Measurements from ENCODE around the gene NRARP. TPM values are rescaled to one million over a fixed set of nuclear protein-coding genes. Genes with fewer than 3 reads are reported as not detected.

The NRARP gene
- total RNA-seq, 1 experiment from 2014 or later = 24.7 TPM

DNA sequence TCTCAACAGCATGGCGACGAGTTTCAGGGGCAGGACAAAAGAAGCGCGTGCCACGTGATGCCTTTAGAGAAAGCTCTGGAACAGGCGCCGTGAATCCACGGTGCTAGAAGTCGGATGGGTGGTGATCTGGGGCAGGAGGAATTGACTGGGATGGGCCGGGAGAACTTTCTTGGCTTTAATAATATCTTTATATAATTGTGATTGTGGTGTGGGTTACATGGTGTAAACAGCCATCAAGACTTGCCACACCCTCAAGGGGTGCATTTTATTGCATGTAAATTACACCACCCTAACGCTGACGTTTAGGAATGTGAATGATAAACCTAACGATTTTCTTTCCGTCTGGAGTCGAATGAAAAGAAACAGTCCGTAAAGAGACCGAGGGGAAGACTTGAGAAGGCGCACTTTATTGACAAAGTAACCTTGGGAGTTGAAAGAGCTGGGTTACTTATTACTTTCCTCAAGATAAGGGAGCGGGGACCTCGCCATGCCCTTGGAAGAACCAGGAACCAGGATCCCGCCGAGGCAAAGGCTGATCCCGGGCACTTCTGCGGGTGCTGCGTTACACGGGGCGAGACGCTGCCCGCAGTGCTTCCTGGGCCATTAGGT is 8.5 kb downstream of the NRARP start:
- H3K4me1 ChIP-seq = peaks cover 23% of the 10 kb centered on the region
- intact Hi-C loops (cut with micrococcal nuclease; ENCODE audit: unreplicated experiment) = loop anchor here (5.0 to 10.0 kb wide), 2 partner anchors 51 to 241 kb away; partner anchors contain the start of gene TUBB4B
- TSS peak; percentile 94 for BruUV-seq (replicated peaks)

DNA sequence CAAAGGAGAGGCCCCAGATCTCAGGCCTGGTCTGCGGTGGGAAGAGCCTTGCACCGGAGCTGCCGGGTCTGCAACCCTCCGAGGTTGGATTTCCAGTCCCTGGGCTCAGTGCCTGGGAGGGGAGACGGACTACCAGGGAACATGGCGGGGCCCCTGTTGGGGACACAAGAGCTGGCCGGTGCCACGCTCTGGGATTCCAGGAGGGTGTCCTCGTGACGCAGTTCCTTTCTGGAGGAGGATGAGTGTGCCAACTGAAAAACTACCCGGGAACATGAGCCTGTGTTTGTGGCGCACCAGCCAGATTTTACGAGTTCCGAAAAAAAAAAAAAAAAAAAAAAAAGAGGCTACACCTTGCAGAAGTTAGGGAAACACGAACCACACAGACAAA is 9.0 kb downstream of the NRARP start:
- Histone ChIP-seq H3K9me3 (no peaks in the 10 kb centered on the region), H3K4me3 (ENCODE audit: low read depth, low read length) (peak overlapping the region; percentile 39), H3K4me1 (peaks cover 23% of the 10 kb centered on the region), H3K27me3 (replicated peaks; ENCODE audit: control insufficient read depth, insufficient read depth, low read length) (no peaks in the 10 kb centered on the region), H3K36me3 (ENCODE audit: control insufficient read depth, insufficient read depth, low read length) (no peaks in the 10 kb centered on the region)
- TF ChIP-seq, protein P1, sequence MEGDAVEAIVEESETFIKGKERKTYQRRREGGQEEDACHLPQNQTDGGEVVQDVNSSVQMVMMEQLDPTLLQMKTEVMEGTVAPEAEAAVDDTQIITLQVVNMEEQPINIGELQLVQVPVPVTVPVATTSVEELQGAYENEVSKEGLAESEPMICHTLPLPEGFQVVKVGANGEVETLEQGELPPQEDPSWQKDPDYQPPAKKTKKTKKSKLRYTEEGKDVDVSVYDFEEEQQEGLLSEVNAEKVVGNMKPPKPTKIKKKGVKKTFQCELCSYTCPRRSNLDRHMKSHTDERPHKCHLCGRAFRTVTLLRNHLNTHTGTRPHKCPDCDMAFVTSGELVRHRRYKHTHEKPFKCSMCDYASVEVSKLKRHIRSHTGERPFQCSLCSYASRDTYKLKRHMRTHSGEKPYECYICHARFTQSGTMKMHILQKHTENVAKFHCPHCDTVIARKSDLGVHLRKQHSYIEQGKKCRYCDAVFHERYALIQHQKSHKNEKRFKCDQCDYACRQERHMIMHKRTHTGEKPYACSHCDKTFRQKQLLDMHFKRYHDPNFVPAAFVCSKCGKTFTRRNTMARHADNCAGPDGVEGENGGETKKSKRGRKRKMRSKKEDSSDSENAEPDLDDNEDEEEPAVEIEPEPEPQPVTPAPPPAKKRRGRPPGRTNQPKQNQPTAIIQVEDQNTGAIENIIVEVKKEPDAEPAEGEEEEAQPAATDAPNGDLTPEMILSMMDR (IDR thresholded peaks at IDR 0.05; ENCODE audit: insufficient read depth in 1 of 2, low read depth in 1 of 2, low read length in 1 of 2, severe bottlenecking in 1 of 2, unreplicated experiment in 1 of 2) = no peak
- intact Hi-C loops (cut with micrococcal nuclease; ENCODE audit: unreplicated experiment) = loop anchor here (5.0 to 10.0 kb wide), 2 partner anchors 51 to 242 kb away; partner anchors contain the start of gene TUBB4B
- BruUV-seq (replicated peaks) = TSS peak; percentile 94
- ChIA-PET POLR2A (interaction anchor here (0.6 to 2.0 kb wide), 10 partner anchors 9 to 259 kb away, joined by 3 to 40 read pairs (median 6); partner anchors contain the start of genes ANAPC2, MRPL41, NRARP and SAPCD2), CTCF (interaction anchor here (0.6 to 2.1 kb wide), 6 partner anchors 9 to 216 kb away, joined by 3 to 18 read pairs (median 8); partner anchors contain the start of genes EXD3, NOXA1 and NRARP)
- Mint-ChIP-seq H3K9me3 (ENCODE audit: unreplicated experiment) (no peaks in the 10 kb centered on the region), H3K27me3 (ENCODE audit: insufficient read depth, unreplicated experiment) (no peaks in the 10 kb centered on the region), H3K27ac (ENCODE audit: unreplicated experiment) (peak overlapping the region; percentile 98), H3K4me1 (ENCODE audit: low read depth, unreplicated experiment) (peaks cover 7% of the 10 kb centered on the region), H3K36me3 (ENCODE audit: insufficient read depth, unreplicated experiment) (peaks cover 22% of the 10 kb centered on the region), H3K4me3 (ENCODE audit: unreplicated experiment) (peak overlapping the region; percentile 74)
- no peak for DNase-seq

More for the DNA sequence above, 8.5 kb downstream of the NRARP start:
- Mint-ChIP-seq H3K27me3 (ENCODE audit: insufficient read depth, unreplicated experiment) (no peaks in the 10 kb centered on the region), H3K36me3 (ENCODE audit: insufficient read depth, unreplicated experiment) (peaks cover 22% of the 10 kb centered on the region), H3K4me1 (ENCODE audit: low read depth, unreplicated experiment) (peaks cover 7% of the 10 kb centered on the region), H3K27ac (ENCODE audit: unreplicated experiment) (peak overlapping the region; percentile 98), H3K4me3 (ENCODE audit: unreplicated experiment) (peak overlapping the region; percentile 74), H3K9me3 (ENCODE audit: unreplicated experiment) (no peaks in the 10 kb centered on the region)
- TF ChIP-seq, protein P1 (IDR thresholded peaks at IDR 0.05; ENCODE audit: insufficient read depth in 1 of 2, low read depth in 1 of 2, low read length in 1 of 2, severe bottlenecking in 1 of 2, unreplicated experiment in 1 of 2) = no peak
- no peaks in the 10 kb centered on the region for H3K36me3 ChIP-seq (ENCODE audit: control insufficient read depth, insufficient read depth, low read length)
- H3K27me3 ChIP-seq (replicated peaks; ENCODE audit: control insufficient read depth, insufficient read depth, low read length) = no peaks in the 10 kb centered on the region
- CTCF ChIA-PET = interaction anchor here (0.7 to 2.1 kb wide), 7 partner anchors 9 to 217 kb away, joined by 3 to 18 read pairs (median 9); partner anchors contain the start of genes ENTPD8, EXD3, NOXA1 and NRARP
- DNase-seq = peak; percentile 83 to 88
- H3K9me3 ChIP-seq = no peaks in the 10 kb centered on the region
- H3K4me3 ChIP-seq (ENCODE audit: low read depth, low read length) = peak overlapping the region; percentile 39
- POLR2A ChIA-PET = interaction anchor here (0.7 to 2.0 kb wide), 12 partner anchors 8 to 258 kb away, joined by 3 to 40 read pairs (median 6); partner anchors contain the start of genes ANAPC2, ENTPD8, EXD3 and MRPL41

DNA sequence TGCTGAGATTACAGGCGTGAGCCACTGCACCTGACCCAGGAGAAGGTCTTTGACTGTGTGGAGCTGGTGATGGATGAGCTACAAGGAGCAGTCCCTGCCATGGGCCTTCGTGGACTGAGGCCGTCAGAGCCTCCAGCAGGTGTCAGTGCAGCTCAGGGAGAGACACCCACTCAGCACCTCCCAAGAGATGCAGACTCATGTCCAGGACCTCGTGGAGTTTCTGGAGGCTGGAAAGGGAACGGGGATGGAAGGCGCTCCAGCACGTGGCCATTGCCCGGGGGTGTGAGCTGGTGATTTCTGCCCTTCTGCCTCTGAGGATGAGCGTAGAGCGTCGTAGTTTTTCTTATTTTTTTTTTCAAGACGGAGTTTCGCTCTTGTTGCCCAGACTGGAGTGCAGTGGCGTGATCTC is 15.1 kb downstream of the NRARP start:
- no peaks in the 10 kb centered on the region for H3K4me1 ChIP-seq
- H3K4me1 Mint-ChIP-seq (ENCODE audit: low read depth, unreplicated experiment) = no peaks in the 10 kb centered on the region
- H3K4me3 Mint-ChIP-seq (ENCODE audit: unreplicated experiment) = no peak overlapping the region
- H3K27me3 ChIP-seq (replicated peaks; ENCODE audit: control insufficient read depth, insufficient read depth, low read length) = no peaks in the 10 kb centered on the region
- H3K27ac Mint-ChIP-seq (ENCODE audit: unreplicated experiment) = peak overlapping the region; percentile 9
- H3K9me3 ChIP-seq = no peaks in the 10 kb centered on the region
- H3K9me3 Mint-ChIP-seq (ENCODE audit: unreplicated experiment) = no peaks in the 10 kb centered on the region
- intact Hi-C loops (cut with micrococcal nuclease; ENCODE audit: unreplicated experiment) = loop anchor here (1.0 to 2.0 kb wide), 2 partner anchors 120 to 158 kb away; no protein-coding TSS in a partner anchor
- CTCF ChIA-PET = interaction anchor here (0.5 to 1.6 kb wide), 21 partner anchors 12 to 265 kb away, joined by 3 to 15 read pairs (median 4); partner anchors contain the start of genes ENTPD8, EXD3, MAN1B1 and MRPL41
- POLR2A ChIA-PET = interaction anchor here (0.5 to 1.1 kb wide), 4 partner anchors 13 to 265 kb away, joined by 3 to 6 read pairs (median 3); partner anchors contain the start of genes MRPL41, NRARP and TUBB4B
- BruUV-seq (replicated peaks) = no TSS peak
- H3K4me3 ChIP-seq (ENCODE audit: low read depth, low read length) = no peak overlapping the region
- H3K27me3 Mint-ChIP-seq (ENCODE audit: insufficient read depth, unreplicated experiment) = no peaks in the 10 kb centered on the region
- H3K36me3 ChIP-seq (ENCODE audit: control insufficient read depth, insufficient read depth, low read length) = no peaks in the 10 kb centered on the region
- H3K36me3 Mint-ChIP-seq (ENCODE audit: insufficient read depth, unreplicated experiment) = peaks cover 8% of the 10 kb centered on the region
- TF ChIP-seq, protein P1 (IDR thresholded peaks at IDR 0.05; ENCODE audit: insufficient read depth in 1 of 2, low read depth in 1 of 2, low read length in 1 of 2, severe bottlenecking in 1 of 2, unreplicated experiment in 1 of 2) = peak; percentile 75 to 84
- DNase-seq = peak; percentile 83 to 89

Measured in Caco-2 (cell line).